Stimulated activated CD8-positive, alpha-beta memory T cell treated with anti-CD3 and anti-CD28 coated beads, Interleukin-15, amount 100 ng/mL, for 48 hours (primary cell): Measurements from ENCODE around the gene STARD8.
A peak's percentile ranks its signal among the peaks of the same experiment; 100 is the strongest.

Experiments used
- DNase-seq, 2 donors: peaks; one replicate each; pipeline ENCODE4 v3.0.0-alpha.2; 2020; ENCODE audit warnings: low read depth in 2 of 2

The STARD8 gene

DNA sequence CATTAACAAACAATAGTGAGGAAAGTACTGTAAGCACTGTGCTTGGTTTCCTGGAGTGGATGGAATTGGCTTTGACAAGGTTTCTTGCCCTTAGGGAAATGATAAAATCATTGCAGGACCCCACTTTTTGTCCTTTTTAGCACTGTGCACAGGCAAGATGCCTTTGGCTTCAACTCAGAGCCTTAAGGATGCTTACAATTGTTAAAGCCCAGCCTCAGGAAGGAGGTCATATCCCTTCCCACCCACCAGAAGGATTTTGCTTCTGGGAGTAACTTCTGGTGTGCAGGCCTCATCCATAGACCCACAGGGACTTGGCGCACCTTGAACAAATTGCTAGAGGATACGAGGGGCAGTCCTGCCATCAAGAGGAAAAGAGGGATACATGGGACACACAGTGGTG, 44.5 kb downstream of the STARD8 start:
- no peak for DNase-seq

DNA sequence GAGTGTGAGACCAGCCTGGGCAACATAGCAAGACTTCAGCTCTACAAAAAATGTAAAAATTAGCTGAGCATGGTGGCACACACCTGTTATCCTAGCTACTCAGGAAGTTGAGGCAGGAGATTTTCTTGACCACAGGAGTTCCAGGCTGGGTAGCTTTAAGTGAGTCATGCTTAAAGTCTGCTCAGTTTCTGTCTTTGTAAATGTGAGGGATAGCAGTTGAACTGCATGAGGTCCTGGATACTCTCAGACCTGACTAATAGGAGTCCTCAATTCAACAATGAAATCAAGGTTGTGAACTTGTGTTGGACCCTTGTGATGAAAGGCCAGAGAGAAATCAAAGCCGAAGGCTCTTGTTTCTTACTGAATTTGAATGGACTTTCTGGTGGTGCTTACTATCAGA, 45.2 kb downstream of the STARD8 start:
- no peak for DNase-seq

DNA sequence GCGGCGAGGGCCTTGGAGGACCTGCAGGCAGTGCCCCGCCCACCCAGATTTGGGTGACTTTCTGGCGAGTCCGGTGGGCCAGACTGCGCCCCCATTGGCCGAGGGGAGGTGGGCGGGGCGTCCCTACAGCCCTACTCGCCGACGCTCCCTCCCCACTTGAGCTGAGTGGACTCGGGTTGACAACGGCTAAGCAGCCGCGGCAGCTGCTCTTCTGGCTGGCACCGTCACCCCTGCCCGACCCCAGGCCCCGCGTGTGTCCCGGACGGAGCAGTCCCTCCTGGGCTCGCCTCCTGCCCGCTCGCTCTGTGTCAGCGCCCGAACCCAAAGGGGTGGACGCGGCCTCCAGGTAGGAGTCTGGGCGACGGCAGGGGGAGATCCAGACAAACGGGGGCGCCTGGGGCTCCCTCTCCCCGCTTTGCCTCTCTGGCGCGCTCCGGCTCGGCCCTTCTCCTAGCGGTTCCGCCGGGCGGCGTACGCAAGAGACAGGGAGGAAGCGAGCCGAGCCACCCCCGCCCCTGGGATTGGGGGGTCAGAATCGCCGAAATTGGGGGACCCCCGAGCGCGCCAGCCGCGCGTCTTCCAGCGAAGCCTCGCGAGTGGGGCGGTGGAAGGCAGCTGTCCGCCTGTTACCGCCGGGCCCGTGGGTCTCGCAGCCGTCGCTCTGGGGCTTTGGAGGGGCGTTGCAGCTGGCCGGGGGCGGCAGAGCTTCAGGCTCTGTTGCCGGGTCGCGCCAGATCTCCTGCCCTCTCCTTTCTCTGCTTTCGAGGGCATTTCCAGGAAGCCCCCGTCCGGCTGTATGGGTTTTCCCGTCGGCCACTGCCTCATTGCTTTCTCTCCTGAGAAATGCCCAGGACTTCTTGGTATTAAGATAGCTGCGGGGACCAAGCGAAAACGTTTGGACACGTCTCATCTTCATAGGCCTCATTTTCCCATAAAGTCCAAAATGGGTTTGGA, 46.3 kb downstream of the STARD8 start:
- DNase-seq = no peak

DNA sequence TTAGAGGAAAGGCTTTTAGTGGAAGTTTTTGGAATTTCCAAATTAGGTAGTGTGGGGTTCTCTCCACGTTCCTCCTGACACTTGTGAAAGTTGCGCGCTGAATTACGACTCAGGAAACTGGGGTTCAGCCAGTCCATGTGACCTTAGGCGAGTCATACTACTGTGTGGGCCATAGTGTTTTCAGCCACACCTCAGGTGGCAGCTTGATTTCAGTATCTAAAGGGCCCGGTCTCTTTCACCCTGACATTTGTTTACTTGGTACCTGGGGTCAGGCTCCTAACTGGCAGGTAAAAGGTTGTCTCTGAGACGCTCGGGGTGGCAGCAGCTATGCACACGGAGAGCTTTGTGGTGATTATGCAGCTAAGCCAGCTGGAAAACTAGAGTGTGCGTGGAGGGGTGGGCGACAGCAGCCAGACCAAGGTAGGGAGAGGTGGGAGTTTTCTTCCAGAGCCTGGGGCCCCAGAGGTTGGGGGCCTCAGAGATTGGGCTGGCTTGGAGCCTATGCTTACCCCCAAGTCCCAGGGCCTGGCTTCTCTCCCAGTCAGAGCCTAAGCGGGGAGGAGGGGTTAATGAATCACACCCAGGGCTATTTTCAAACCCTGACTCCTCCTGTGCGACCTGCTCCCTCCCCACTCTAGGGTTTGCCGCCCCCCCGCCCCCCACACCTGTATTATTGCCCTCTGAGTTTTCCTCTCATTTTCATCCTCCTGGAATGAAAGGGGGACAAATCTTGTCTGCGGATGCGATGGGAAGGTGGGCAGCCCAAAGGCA, 47.2 kb downstream of the STARD8 start:
- no peak for DNase-seq

DNA sequence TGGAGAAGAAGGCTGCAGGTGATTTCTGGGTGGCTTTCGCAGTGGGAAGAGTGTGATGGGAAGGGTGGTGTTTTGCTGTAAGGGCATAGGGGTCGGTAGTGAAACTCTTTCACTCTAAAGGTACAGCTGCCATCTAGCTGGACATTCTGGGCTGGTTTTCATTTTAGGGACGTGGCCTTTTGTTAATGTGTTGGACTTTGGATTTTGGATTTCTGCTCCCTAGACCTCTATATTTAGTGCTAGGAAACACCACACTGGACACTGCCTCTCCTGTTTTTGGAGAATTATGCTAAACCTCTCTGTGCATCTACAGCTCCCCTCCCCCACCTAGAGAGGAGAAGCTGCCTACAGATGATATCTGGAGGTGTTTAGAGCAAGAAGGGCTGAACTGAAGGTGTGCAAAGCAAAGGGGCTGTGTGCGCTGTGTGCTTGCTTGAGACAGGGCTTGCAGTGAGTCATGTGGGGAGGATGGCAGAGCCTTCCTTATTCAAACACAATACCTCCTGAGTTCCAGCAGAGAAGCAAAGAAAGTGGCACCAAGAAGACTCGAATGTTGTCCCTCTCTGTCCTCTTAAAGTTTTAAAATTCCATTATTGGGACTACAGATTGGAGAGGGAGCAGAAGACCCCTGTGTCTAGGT, 47.9 kb downstream of the STARD8 start:
- DNase-seq = no peak

DNA sequence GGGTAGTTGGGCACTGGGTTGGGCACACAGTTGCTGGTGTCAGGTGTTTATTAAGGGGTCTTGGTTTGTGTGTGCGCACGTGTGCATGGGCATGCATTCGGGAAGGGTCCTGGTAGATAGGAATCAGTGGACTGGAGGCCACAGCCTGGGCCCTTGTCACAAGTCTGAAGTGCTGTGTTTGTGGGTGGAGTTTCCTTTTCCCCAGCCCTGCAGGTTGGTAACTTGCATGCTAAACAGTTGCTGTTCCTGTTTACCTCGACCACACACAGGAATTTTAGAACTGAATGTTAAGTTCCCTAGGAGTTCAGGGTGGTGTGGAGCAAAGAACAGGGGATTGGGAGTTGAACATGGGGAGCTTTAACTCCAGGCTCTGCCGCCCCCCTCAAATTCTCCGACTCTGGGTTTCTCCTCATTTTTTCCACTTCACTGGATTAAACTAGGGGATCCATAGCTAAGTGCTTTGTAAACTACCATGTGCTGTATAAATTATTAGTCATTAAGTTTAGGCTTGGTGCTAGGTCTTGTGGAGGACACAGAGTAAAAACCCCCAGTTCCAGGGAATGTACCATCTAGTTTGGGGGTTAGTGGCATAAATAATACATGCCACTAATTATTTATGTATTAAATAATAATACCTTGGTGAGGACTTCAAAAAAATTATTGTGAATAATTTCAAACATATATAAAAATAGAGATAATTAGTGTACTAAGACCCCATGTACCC, 49.0 kb downstream of the STARD8 start:
- DNase-seq = no peak

DNA sequence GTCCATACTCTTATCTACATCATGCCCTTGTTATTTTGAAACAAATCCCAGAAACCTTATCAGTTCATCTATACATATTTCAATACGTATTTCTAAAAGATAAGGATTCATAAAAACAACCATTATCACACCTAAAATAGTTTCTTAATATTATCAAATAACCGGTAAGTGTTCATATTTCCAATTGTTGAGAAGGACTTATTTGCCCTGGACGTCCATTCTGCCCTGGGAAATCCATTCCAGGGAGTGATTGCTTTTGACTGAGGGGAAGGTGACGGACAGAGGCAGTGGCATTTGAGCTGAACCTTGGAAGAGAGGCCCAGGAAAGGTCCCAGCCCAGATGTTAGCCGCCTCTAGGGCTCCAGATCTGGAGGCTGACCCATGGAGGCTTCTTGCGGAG, 49.6 kb downstream of the STARD8 start:
- no peak for DNase-seq

DNA sequence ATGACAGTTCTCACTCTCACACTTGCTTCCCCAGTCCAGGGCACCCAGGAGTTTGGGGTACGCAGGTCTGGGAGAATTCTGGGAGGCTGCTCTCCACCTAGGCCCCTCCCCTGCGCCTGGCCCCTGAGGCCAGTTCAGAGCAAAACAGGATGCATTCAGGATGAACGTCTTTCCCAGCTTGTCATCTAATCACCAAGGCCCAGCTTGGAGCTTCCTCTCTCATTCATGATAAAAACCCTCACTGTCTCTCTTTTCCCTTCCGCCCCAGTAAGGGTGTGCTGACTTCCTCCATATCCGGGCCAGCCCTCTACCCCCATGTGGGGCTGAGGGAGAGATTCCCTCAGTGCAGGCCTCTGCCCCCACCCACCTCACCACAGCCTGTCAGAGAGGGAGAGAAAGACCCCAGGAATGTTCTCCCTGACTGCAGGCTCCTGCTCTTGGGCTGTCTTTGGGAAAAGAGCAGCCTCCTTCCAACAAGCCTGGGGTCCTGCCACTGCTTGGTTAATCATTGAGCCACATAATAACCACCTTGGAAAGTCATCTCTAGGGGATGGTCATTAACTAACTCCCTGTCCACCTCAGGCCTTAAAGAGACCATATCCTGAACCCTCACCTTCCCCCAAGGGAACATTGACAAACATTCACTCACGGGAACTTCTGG, 50.1 kb downstream of the STARD8 start:
- DNase-seq = no peak

DNA sequence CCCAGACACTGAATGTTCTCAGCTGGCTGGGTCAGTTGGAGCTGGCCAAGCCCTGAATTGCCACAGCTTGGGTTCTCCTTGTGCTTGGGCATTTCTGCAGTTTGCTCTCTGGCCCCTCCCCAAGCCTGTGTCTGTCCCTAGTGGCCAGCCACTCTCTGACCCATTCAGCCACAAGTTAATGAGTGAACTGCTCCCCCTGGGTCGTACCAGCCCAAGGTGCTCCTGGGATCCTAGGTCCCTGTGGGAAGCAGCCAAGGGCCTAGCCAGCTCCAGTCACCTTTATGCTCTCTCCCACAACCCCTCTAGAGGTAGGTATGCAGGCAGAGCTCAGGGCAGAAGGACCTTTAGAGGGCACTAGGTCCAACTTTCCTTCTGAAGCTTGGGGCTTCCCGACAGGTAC, 51.5 kb downstream of the STARD8 start:
- DNase-seq = no peak

DNA sequence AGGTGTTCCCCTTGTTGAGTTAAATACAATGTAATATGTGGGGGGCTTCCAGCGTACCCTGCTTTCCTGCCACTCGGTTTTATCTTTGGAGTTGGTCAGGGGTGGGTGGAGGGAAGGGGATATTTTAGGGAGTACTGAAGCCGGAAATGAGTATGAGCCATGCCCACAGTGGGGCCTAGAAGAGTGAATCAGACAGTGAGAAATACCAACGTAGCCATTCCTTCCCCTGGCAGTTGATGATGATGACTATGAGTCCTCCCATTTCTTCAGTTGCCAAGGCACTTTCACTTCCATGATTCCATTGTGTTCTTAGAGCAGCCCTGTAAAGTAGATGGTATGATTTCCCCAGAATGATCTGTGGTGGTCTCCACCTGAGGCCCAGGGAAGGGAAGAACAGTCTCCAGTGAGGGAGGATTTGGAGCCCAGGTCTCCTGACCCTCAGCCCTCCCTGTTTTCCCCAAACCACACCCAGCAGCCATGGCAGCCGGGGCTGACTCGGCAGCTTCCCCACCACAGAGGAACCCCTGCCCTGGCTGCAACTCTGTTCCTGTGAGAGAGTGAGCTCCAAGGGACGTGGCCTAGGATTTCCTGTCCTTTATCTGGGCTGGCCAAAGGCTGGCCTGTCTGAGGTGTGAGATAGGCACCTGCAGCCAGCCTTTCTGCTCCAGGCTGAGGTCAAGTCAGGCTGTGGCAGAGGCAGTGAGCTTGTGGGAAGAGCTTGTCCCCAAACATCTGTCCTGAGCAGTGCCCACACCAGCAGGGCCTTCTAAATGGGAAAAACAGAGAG, 52.7 kb downstream of the STARD8 start:
- DNase-seq = no peak

DNA sequence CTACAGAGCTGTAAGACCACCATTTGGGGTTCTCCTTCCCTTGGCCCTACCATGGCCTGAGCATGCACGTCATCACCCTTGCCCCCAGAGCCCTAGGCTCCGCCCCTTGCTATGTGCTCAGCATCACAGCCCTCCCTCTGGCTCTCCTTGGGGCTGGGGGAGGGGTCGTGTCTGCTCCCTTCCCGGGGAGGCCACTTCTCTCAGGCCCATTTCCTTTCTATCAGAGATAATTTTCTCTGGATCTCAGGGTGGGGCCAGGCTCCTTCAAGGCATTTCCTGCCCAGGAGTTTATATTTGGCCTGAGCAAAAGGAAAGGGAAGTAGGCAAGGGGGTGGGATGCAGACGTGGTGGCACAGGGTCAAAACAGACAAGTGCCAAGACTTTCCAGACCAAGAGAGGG, 55.9 kb downstream of the STARD8 start:
- DNase-seq = no peak

DNA sequence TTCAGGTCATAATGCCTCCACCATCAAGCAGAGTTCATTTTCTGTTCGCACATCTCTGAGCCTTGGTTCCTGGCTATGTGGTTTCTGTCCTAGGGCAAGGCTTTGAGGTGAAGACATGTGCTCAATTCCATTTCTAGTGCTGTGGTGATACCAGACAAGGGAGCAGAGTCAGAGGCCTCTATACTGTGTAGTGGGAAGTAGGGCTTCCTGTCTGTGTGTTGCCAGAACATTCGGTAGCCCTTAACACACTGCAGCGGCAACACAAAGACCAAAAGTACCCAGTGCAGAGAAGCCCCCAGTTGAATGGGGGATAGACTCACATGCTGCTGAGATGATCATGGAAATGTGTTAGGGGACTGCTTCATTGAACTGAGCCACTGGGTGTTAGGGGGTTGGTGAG, 56.4 kb downstream of the STARD8 start:
- no peak for DNase-seq

DNA sequence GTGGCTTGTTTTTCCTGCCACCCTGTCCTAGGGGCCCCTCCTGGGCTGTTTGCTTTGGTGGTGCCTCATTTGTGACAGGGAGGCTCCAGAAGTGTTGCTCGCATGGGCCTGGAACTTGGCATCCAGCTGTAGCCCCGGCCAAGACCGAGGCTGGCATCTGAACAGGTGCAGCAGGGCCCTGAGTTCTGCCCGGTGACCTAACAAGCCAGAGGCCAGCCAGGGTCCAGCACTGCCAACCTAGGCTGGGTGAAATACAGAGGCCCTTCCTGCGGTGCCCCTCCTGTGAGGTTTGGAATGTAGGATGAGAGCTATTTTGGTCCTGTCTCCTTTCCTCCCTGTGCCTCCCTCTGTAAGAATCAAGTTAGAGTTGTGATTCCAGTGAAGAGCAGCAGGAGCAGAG, 58.5 kb downstream of the STARD8 start:
- no peak for DNase-seq

DNA sequence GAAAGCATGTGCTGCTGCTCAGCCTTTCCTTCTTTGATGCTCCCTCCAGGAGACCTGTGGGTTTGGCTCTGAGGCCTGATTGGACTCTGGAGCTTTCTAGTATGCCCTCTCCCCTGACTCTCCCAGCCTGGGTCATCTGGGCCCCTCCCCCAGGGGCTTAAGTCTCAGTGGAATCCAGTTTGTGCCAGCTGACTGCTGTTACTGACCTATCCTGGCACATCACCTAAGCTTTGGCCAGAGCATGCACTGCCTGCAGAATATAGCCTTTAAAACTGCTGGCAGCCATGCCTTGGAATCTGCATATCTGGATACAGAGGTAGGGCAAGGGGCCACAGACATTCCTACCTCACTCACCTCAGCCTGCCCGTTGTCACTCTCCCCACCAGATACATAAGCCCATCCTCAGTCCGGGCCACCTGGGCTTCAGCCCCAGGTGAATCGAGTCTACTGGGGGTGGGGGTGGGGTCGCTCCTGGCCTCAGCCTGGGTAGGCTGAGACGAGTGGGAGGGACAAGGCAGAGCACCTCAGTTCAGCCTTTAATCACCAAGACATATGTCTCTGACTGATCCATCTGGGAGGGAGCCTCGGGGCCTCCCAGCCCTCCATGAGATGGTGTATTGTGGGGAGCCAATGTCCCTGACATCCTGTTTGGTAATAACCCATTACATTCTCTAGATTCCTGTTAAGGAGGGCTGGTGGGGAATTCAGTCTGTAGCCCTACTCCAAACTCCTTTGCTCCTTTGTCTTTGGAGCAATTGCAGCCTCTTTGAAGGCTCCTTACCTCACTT, 61.2 kb downstream of the STARD8 start:
- no peak for DNase-seq

DNA sequence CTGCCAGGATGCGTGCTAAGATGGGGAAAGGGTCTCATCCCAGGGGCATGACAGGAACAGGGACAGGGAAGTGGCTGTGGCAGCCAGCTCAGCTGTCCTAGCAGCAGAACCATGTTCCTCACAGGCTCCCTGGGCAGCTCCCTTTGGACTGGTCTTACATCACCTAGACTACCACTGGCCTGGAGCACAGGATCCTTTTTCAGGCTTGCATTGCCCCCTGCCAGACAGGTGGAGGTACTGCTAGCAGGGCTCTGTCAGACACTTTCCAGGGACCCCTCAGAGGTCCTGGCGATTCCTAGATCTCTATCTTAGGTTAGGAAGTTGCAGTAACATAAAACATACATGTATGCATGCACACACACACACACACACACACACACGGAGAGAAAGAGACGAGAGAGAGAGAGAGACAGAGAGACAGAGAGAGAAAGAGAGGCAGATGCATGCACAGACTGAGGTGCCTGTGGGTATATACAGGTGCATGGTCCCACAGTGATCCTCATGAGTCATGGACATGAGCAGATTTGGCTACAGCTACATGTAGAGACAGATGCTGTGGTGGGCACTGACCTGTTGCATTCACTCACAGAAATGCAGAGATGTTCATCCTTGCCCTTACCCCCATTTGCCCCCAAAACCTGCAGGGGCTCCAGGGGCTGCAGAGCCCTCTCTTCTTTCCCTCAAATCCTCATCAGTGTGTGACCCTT, 63.6 kb downstream of the STARD8 start:
- DNase-seq = peak in 1 of 2 donors; percentile 12

DNA sequence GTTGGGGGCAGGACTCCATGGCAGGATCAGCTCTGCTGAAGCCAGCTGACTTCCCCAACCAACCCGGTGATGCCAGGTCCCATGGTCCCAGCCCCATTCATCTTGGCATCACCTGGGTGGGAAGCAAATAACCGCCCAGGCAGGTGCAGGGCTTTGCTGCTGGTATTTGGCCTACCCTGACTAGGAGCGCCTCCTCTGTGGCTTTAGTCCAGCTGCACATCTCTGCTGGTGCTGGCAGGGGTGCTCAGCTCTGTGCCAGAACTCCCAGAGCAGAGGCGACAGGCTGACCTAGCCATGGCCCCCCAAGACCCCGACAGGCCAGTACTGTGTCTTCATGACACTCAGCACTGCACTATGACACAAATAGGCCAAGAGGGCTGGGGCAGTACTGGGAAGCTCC, 64.4 kb downstream of the STARD8 start:
- no peak for DNase-seq

DNA sequence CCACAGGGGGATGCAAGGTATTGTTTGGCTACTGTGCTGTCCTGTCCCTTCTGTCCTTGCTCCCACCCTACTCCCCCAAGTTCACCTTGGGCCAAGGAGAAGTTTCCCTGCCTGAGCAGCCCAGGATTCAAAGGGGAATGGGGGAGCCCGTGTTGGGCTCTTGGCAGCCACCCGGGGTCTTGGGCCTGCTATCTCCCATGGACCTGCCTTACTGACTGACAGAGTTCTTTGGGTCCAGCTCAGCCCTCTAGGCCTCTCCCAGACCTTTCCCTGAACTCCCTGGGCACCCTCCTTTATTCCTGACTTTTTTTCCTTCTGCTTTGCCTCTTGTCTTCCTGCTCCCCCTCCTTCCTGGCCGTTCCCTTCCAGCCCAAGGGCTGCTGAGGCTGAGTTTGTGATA, 67.4 kb downstream of the STARD8 start:
- DNase-seq = no peak

DNA sequence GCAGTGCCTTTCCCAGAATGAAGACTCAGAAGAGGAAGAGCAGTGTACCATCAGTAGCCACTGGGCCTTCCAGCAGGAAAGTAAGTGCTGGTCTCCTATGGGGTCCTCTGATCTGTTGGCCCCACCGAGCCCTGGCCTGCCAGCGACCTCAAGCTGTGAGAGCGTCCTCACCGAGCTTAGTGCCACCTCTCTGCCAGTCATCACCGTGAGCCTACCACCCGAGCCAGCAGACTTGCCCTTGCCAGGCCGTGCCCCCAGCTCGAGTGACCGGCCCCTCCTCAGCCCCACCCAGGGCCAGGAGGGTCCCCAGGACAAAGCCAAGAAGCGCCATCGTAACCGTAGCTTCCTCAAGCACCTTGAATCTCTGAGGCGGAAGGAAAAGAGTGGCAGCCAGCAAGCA, 69.7 kb downstream of the STARD8 start:
- no peak for DNase-seq
